K562 (cell line): ENCODE data around the gene CD19. TPM values are rescaled to one million over a fixed set of nuclear protein-coding genes. Genes with fewer than 3 reads are reported as not detected.
A peak's percentile ranks its signal among the peaks of the same experiment; 100 is the strongest.

ENCODE experiments used
- ATAC-seq: fragments of 200-7000 bp; cut with Tn5 transposase; 3 replicates; pipeline ENCODE4 v1.9.1; 2020; ENCODE audit warnings: moderate library complexity
- BruUV-seq: library from RNA; stranded (reverse); fragments of 400-500 nt; replicated peaks from 2 replicates; lab custom pipeline; 2021; lab: Mats Ljungman, UMichigan
- CTCF ChIA-PET: fragments of 300-600 bp; formaldehyde crosslinking; extraction: SDS; loops from one replicate; lab custom pipeline; 2021; ENCODE audit warnings: low intra/inter-chr PET ratio; lab: Yijun Ruan, JAX
- POLR2A ChIA-PET: fragments of 300-600, 350-650 bp; sonication (Branson Sonifier 250); formaldehyde crosslinking; extraction: SDS; loops from one replicate; lab custom pipeline; 2021; ENCODE audit warnings: antibody characterized with exemption, inconsistent platforms; lab: Yijun Ruan, JAX
- DNase-seq, 4 experiments: peaks; one replicate each; pipeline versions ENCODE4 v3.0.0 to v3.0.0-alpha.2; 2011 to 2018; ENCODE audit warnings: low spot score in 3 of 4, mixed read lengths in 3 of 4; ENCODE audit errors: extremely low read depth in 1 of 4
- FAIRE-seq: peaks from 2 replicates; lab custom pipeline; 2011; peaks lifted over from hg19 to GRCh38; lab: Jason Lieb, UNC
- H2AFZ ChIP-seq: 2 replicates; pipeline ENCODE4 v1.6.0; 2011; ENCODE audit warnings: low read depth, low read length, control low read depth, inconsistent platforms
- H3K27ac ChIP-seq: fragments of 200-600 bp; 3 replicates; pipeline ENCODE4 v1.8.0; 2011; ENCODE audit warnings: low read depth, mild to moderate bottlenecking, control low read depth, inconsistent platforms, low read length, moderate library complexity, mixed read lengths; ENCODE audit errors: extremely low read depth
- H3K27me3 ChIP-seq, 2 experiments: fragments of 300-600 bp in 1 of 2; 2 replicates in 1 of 2; 3 replicates in 1 of 2; pipeline versions ENCODE4 v1.6.0 to v1.8.0; 2011; ENCODE audit warnings: inconsistent platforms in 2 of 2, low read length in 2 of 2, mild to moderate bottlenecking in 1 of 2, mixed read lengths in 1 of 2, moderate library complexity in 1 of 2; ENCODE audit not compliant: control insufficient read depth in 2 of 2, insufficient read depth in 2 of 2
- H3K36me3 ChIP-seq: fragments of 300-600 bp; 3 replicates; pipeline ENCODE4 v1.8.0; 2011; ENCODE audit warnings: mild to moderate bottlenecking, low read length, inconsistent platforms; ENCODE audit not compliant: control insufficient read depth, insufficient read depth
- H3K4me1 ChIP-seq, 2 experiments: fragments of 200-600 bp in 1 of 2; replicated peaks in 1 of 2; 2 replicates in 1 of 2; 3 replicates in 1 of 2; pipeline versions ENCODE4 v1.5.1 to v1.8.0; 2011; ENCODE audit warnings: inconsistent platforms in 2 of 2, low read length in 2 of 2, mild to moderate bottlenecking in 1 of 2, mixed read lengths in 1 of 2, moderate library complexity in 1 of 2; ENCODE audit not compliant: control insufficient read depth in 2 of 2, insufficient read depth in 2 of 2
- H3K4me2 ChIP-seq: 2 replicates; pipeline ENCODE4 v1.6.1; 2011; ENCODE audit warnings: low read length, control low read depth, inconsistent platforms, mixed read lengths; ENCODE audit not compliant: insufficient read depth
- H3K4me3 ChIP-seq: fragments of 200-600 bp; sonication (generic), shearing (Covaris generic); 2 replicates; pipeline ENCODE4 v1.5.1; 2016; ENCODE audit warnings: control low read depth, inconsistent platforms
- H3K79me2 ChIP-seq: fragments of 200-600 bp; 3 replicates; pipeline ENCODE4 v1.8.0; 2011; ENCODE audit warnings: low read length, inconsistent platforms; ENCODE audit not compliant: control insufficient read depth, insufficient read depth
- H3K9ac ChIP-seq, 2 experiments: 2 replicates each; pipeline versions ENCODE4 v1.6.0 to v1.6.1; 2011; ENCODE audit warnings: low read depth in 2 of 2, low read length in 2 of 2, control low read depth in 1 of 2, inconsistent platforms in 1 of 2, mild to moderate bottlenecking in 1 of 2, mixed read lengths in 1 of 2; ENCODE audit not compliant: insufficient read depth in 1 of 2
- H3K9me1 ChIP-seq: one replicate; pipeline ENCODE4 v1.6.0; 2011; ENCODE audit warnings: inconsistent platforms, mild to moderate bottlenecking, low read length, moderate library complexity; ENCODE audit not compliant: control insufficient read depth, insufficient read depth
- H3K9me3 ChIP-seq: replicated peaks from 2 replicates; pipeline ENCODE4 v1.5.1; 2011; ENCODE audit warnings: low read depth, low read length, inconsistent platforms; ENCODE audit not compliant: control insufficient read depth, insufficient read depth
- H4K20me1 ChIP-seq: replicated peaks from 2 replicates; pipeline ENCODE4 v1.6.1; 2011; ENCODE audit warnings: low read length, inconsistent platforms, mixed read lengths; ENCODE audit not compliant: control insufficient read depth, insufficient read depth
- BCOR ChIP-seq: fragments of 450-650 bp; IDR thresholded peaks from 2 replicates; pipeline ENCODE4 v1.6.1; 2016
- C11orf30 ChIP-seq: fragments of 450-650 bp; IDR thresholded peaks from 2 replicates; pipeline ENCODE4 v1.6.1; 2016; ENCODE audit warnings: low read depth, mild to moderate bottlenecking
- WHSC1 ChIP-seq: IDR thresholded peaks from one replicate; pipeline ENCODE4 v1.6.1; 2012; ENCODE audit warnings: low read length, control low read depth, inconsistent platforms
- ZBTB8A ChIP-seq: fragments of 450-650 bp; IDR thresholded peaks from 2 replicates; pipeline ENCODE4 v1.6.1; 2018; ENCODE audit warnings: mild to moderate bottlenecking, moderate library complexity; ENCODE audit not compliant: partially characterized antibody
- ZFP36 ChIP-seq: fragments of 150-350 bp; IDR thresholded peaks from 2 replicates; pipeline ENCODE4 v1.6.1; 2018; ENCODE audit warnings: low read length, low read depth; ENCODE audit not compliant: partially characterized antibody
- ZNF212 ChIP-seq: fragments of 450-650 bp; formaldehyde crosslinking; IDR thresholded peaks from 2 replicates; pipeline ENCODE4 v1.4.0; 2020; ENCODE audit warnings: mild to moderate bottlenecking
- ZNF24 ChIP-seq: fragments of 450-650 bp; IDR thresholded peaks from 2 replicates; pipeline ENCODE4 v1.6.1; 2016
- WGBS: fragments of 100-300 bp; shearing (Covaris generic); methylation state at CpG from one replicate; pipeline ENCODE4 v1.1.6; 2016; ENCODE audit warnings: low coverage, mixed read lengths; ENCODE audit not compliant: insufficient coverage; ENCODE audit errors: missing lambda C conversion rate; 5-methylcytosine and 5-hydroxymethylcytosine counted together
- in situ Hi-C: fragments of 300-500 bp; cut with MboI; formaldehyde crosslinking; loops from 4 replicates; pipeline ENCODE4 v1.15.0; 2018; ENCODE audit warnings: inconsistent platforms, mixed read lengths
- intact Hi-C: fragments of 100-400 bp; cut with micrococcal nuclease; formaldehyde crosslinking; loops from 2 replicates; pipeline ENCODE4 v1.14.2; 2022
- polyA plus RNA-seq, 8 experiments: library from polyadenylated mRNA; depleted of rRNA in 4 of 8; stranded (reverse) in 5 of 8; unstranded in 3 of 8; fragments of >200 nt; fragmentation: Nextera tagmentation in 2 of 8; fragmentation: Illumina TruSeq in 1 of 8; extraction: Ambion mirVana in 2 of 8; extraction: Trizol in 1 of 8; gene quantifications; 2 replicates each; pipeline versions ENCODE4 v1.2.1 to v1.2.3, GENCODE V29; 2011 to 2014; ENCODE audit warnings: inconsistent platforms in 1 of 8, missing spikeins in 1 of 8
- total RNA-seq, 7 experiments: library from RNA; depleted of rRNA in 6 of 7; stranded (reverse); fragments of >200 nt in 6 of 7; fragmentation: Illumina TruSeq in 2 of 7; extraction: Trizol in 2 of 7; gene quantifications; 2 replicates each; pipeline versions ENCODE4 v1.2.1 to v1.2.3, GENCODE V29; 2011 to 2021; ENCODE audit warnings: low replicate concordance in 1 of 7
- TF ChIP-seq, protein P1 (sequence below), 2 experiments: IDR thresholded peaks; 2 replicates each; pipeline ENCODE4 v1.6.1; 2011; ENCODE audit warnings: borderline replicate concordance in 1 of 2, control low read depth in 1 of 2, low read depth in 1 of 2, low read length in 1 of 2, mild to moderate bottlenecking in 1 of 2, mixed read lengths in 1 of 2, moderate library complexity in 1 of 2; ENCODE audit not compliant: insufficient read depth in 1 of 2, insufficient read length in 1 of 2, poor library complexity in 1 of 2, severe bottlenecking in 1 of 2; ENCODE audit errors: extremely low read depth in 1 of 2

CD19 gene
- total and polyA plus RNA-seq, 9 of the 15 experiments (the other 6 are each of a cell fraction or from before 2014, with no cell fraction given), result 0.27 to 3.7 (median 2.0) TPM; not detected in 1

DNA sequence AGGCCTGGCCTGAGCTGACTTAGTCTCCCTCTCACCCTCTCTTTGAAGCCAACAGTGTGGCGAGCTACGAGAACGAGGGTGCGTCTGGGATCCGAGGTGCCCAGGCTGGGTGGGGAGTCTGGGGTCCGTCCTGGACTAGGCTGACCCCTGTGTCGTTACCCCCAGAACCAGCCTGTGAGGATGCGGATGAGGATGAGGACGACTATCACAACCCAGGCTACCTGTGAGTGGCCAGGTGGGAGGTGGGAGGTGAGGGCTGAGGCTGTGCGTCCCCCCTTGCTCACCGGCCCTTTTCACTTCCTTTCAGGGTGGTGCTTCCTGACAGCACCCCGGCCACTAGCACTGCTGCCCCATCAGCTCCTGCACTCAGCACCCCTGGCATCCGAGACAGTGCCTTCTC is 54.7 kb downstream of the CD19 start (continued):
- TF ChIP-seq BCOR, result no peak
- TF ChIP-seq WHSC1, result no peak
- TF ChIP-seq C11orf30, result no peak
- TF ChIP-seq, protein P1, sequence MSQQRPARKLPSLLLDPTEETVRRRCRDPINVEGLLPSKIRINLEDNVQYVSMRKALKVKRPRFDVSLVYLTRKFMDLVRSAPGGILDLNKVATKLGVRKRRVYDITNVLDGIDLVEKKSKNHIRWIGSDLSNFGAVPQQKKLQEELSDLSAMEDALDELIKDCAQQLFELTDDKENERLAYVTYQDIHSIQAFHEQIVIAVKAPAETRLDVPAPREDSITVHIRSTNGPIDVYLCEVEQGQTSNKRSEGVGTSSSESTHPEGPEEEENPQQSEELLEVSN (IDR thresholded peaks at IDR 0.05; ENCODE audit: borderline replicate concordance in 1 of 2, extremely low read depth in 1 of 2, insufficient read depth in 1 of 2, insufficient read length in 1 of 2, low read depth in 1 of 2, low read length in 1 of 2, poor library complexity in 1 of 2, severe bottlenecking in 1 of 2), result no peak
- no peak for TF ChIP-seq ZFP36
- no peak for TF ChIP-seq ZNF212 (CRISPR knock-in tag)

DNA sequence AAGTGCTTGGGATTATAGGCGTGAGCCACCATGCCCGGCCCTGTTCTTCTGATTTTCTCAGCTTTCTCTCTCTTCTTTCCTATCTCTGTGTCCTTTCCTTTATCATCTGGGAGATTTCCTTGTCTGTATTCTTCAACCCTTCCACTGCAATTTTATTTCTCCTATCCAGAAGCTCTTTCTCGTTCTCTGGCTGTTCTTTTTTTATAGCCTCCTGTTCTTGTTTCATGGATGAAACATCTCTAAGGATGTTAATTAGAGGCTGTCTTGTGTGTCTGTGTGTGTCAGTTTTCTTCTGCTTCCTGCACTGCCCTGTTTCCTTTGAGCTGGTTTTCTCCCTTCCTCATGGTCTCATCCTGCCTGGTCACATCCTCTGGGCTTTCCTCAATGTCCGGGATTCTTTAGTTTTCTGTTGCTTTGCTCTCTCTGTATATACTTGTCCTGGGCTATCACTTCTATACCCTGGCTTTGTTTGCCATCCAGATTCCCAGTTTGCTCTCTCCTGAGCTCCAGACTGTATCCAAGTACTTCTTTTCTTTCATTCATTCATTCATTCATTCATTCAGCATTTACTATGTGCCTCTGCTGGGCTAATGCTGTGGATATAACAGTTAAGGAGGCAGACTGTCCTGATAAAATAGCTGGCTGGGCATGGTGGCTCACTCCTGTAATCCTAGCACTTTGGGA is 55.5 kb downstream of the CD19 start:
- FAIRE-seq (peak; percentile 26), DNase-seq (no peak), ATAC-seq (no peak)
- peak; percentile 86 for TF ChIP-seq ZNF24
- no peak for TF ChIP-seq ZBTB8A
- no TSS peak for BruUV-seq
- Histone ChIP-seq H3K27ac (no peak overlapping the region), H3K36me3 (peaks cover 20% of the 10 kb centered on the region; the same call in 2 of the 3 replicates), H4K20me1 (no peaks in the 10 kb centered on the region), H2AFZ (no peak overlapping the region), H3K9ac (no peak overlapping the region), H3K9me3 (no peaks in the 10 kb centered on the region), H3K4me3 (no peak overlapping the region), H3K9me1 (peaks cover 3% of the 10 kb centered on the region), H3K4me2 (no peak overlapping the region), H3K79me2 (no peaks in the 10 kb centered on the region), H3K4me1 (peaks cover 0 to 45% of the 10 kb centered on the region in 2 experiments; a peak in 3 of 5 replicates), H3K27me3 (no peaks in the 10 kb centered on the region)
- in situ Hi-C loops, result loop anchor here (10.0 to 25.0 kb wide), 2 partner anchors 97 to 1225 kb away; no protein-coding TSS in a partner anchor
- WGBS, result 86% methylated on average over 4 of the region's 4 CpGs
- POLR2A ChIA-PET, result interaction anchor here (0.6 to 1.6 kb wide), 3 partner anchors 9 to 13 kb away, joined by 3 to 7 read pairs (median 4); partner anchors contain the start of gene SPNS1
- CTCF ChIA-PET, result no interaction called here
- intact Hi-C loops, result no loop called here

Other genes starting within 250 kb of the CD19 start
Only the 7 nearest of the 10 such genes appear.
- 366 and 468 TPM in 2 replicates for gene TUFM, start 85.6 kb upstream of the CD19 start, total RNA-seq (2014; rRNA removed)
- 202 and 249 TPM in 2 replicates for gene TUFM, start 85.6 kb upstream of the CD19 start, total RNA-seq (2014; rRNA removed; fragmentation: Illumina TruSeq; extraction: Trizol)
- 255 and 256 TPM in 2 replicates for gene TUFM, start 85.6 kb upstream of the CD19 start, total RNA-seq (2015; rRNA removed; fragmentation: Illumina TruSeq; extraction: Trizol)
- 410 and 434 TPM in 2 replicates for gene TUFM, start 85.6 kb upstream of the CD19 start, total RNA-seq (2021)
- 174 and 217 TPM in 2 replicates for gene TUFM, start 85.6 kb upstream of the CD19 start, polyA plus RNA-seq (2011; rRNA removed)
- gene TUFM, start 85.6 kb upstream of the CD19 start, polyA plus RNA-seq (2014; fragmentation: Illumina TruSeq; extraction: Trizol), result 354 and 374 TPM in 2 replicates
- gene TUFM, start 85.6 kb upstream of the CD19 start, polyA plus RNA-seq (2014; fragmentation: Nextera tagmentation; extraction: Ambion mirVana), result 10 to 100 TPM; 34.1 to 71.2 TPM
- 275 and 298 TPM in 2 replicates for gene TUFM, start 85.6 kb upstream of the CD19 start, polyA plus RNA-seq (2014; rRNA removed)
- 24.7 and 25.9 TPM in 2 replicates for gene SH2B1, start 68.1 kb upstream of the CD19 start, total RNA-seq (2014; rRNA removed)
- 4.2 and 9.5 TPM in 2 replicates for gene SH2B1, start 68.1 kb upstream of the CD19 start, total RNA-seq (2014; rRNA removed; fragmentation: Illumina TruSeq; extraction: Trizol)
- 15.3 and 16.8 TPM in 2 replicates for gene SH2B1, start 68.1 kb upstream of the CD19 start, total RNA-seq (2015; rRNA removed; fragmentation: Illumina TruSeq; extraction: Trizol)
- 52.5 and 58.2 TPM in 2 replicates for gene SH2B1, start 68.1 kb upstream of the CD19 start, total RNA-seq (2021)
- 12.3 and 23.7 TPM in 2 replicates for gene SH2B1, start 68.1 kb upstream of the CD19 start, polyA plus RNA-seq (2011; rRNA removed)
- 39.4 and 43.6 TPM in 2 replicates for gene SH2B1, start 68.1 kb upstream of the CD19 start, polyA plus RNA-seq (2014; fragmentation: Illumina TruSeq; extraction: Trizol)
- under 1 TPM; 0.18 to 0.53 TPM for gene SH2B1, start 68.1 kb upstream of the CD19 start, polyA plus RNA-seq (2014; fragmentation: Nextera tagmentation; extraction: Ambion mirVana)
- 41.7 and 42.5 TPM in 2 replicates for gene SH2B1, start 68.1 kb upstream of the CD19 start, polyA plus RNA-seq (2014; rRNA removed)
- 0.41 and 0.65 TPM in 2 replicates for gene ATP2A1, start 53.5 kb upstream of the CD19 start, total RNA-seq (2014; rRNA removed)
- 0.64 and 0.65 TPM in 2 replicates for gene ATP2A1, start 53.5 kb upstream of the CD19 start, total RNA-seq (2014; rRNA removed; fragmentation: Illumina TruSeq; extraction: Trizol)
- 0.65 and 1.9 TPM in 2 replicates for gene ATP2A1, start 53.5 kb upstream of the CD19 start, total RNA-seq (2015; rRNA removed; fragmentation: Illumina TruSeq; extraction: Trizol)
- gene ATP2A1, start 53.5 kb upstream of the CD19 start, total RNA-seq (2021), result 2.3 and 2.6 TPM in 2 replicates
- 1.2 and 3.1 TPM in 2 replicates for gene ATP2A1, start 53.5 kb upstream of the CD19 start, polyA plus RNA-seq (2011; rRNA removed)
- 1.8 TPM in 2 replicates for gene ATP2A1, start 53.5 kb upstream of the CD19 start, polyA plus RNA-seq (2014; fragmentation: Illumina TruSeq; extraction: Trizol)
- under 1 TPM; 0.25 to 0.58 TPM for gene ATP2A1, start 53.5 kb upstream of the CD19 start, polyA plus RNA-seq (2014; fragmentation: Nextera tagmentation; extraction: Ambion mirVana)
- gene ATP2A1, start 53.5 kb upstream of the CD19 start, polyA plus RNA-seq (2014; rRNA removed), result 1.4 and 1.8 TPM in 2 replicates
- gene RABEP2, start 6.7 kb upstream of the CD19 start, total RNA-seq (2014; rRNA removed), result 13.4 and 14.4 TPM in 2 replicates
- 1.3 and 2.4 TPM in 2 replicates for gene RABEP2, start 6.7 kb upstream of the CD19 start, total RNA-seq (2014; rRNA removed; fragmentation: Illumina TruSeq; extraction: Trizol)
- gene RABEP2, start 6.7 kb upstream of the CD19 start, total RNA-seq (2015; rRNA removed; fragmentation: Illumina TruSeq; extraction: Trizol), result 10.1 and 11.0 TPM in 2 replicates
- 7.9 and 10.6 TPM in 2 replicates for gene RABEP2, start 6.7 kb upstream of the CD19 start, total RNA-seq (2021)
- 3.5 and 4.9 TPM in 2 replicates for gene RABEP2, start 6.7 kb upstream of the CD19 start, polyA plus RNA-seq (2011; rRNA removed)
- 1.6 and 4.5 TPM in 2 replicates for gene RABEP2, start 6.7 kb upstream of the CD19 start, polyA plus RNA-seq (2014; fragmentation: Illumina TruSeq; extraction: Trizol)
- under 1 TPM; 0.15 to 0.20 TPM for gene RABEP2, start 6.7 kb upstream of the CD19 start, polyA plus RNA-seq (2014; fragmentation: Nextera tagmentation; extraction: Ambion mirVana)
- gene RABEP2, start 6.7 kb upstream of the CD19 start, polyA plus RNA-seq (2014; rRNA removed), result 10.3 and 16.6 TPM in 2 replicates
- 45.5 and 67.2 TPM in 2 replicates for gene NFATC2IP, start 19.0 kb downstream of the CD19 start, total RNA-seq (2014; rRNA removed)
- 45.9 and 46.9 TPM in 2 replicates for gene NFATC2IP, start 19.0 kb downstream of the CD19 start, total RNA-seq (2014; rRNA removed; fragmentation: Illumina TruSeq; extraction: Trizol)
- gene NFATC2IP, start 19.0 kb downstream of the CD19 start, total RNA-seq (2015; rRNA removed; fragmentation: Illumina TruSeq; extraction: Trizol), result 40.6 and 41.5 TPM in 2 replicates
- gene NFATC2IP, start 19.0 kb downstream of the CD19 start, total RNA-seq (2021), result 49.2 and 54.3 TPM in 2 replicates
- 100 and 106 TPM in 2 replicates for gene NFATC2IP, start 19.0 kb downstream of the CD19 start, polyA plus RNA-seq (2011; rRNA removed)
- 55.1 and 62.0 TPM in 2 replicates for gene NFATC2IP, start 19.0 kb downstream of the CD19 start, polyA plus RNA-seq (2014; fragmentation: Illumina TruSeq; extraction: Trizol)
- 10 to 100 TPM; 15.6 to 16.1 TPM for gene NFATC2IP, start 19.0 kb downstream of the CD19 start, polyA plus RNA-seq (2014; fragmentation: Nextera tagmentation; extraction: Ambion mirVana)
- 73.7 and 80.9 TPM in 2 replicates for gene NFATC2IP, start 19.0 kb downstream of the CD19 start, polyA plus RNA-seq (2014; rRNA removed)
- 37.8 and 48.4 TPM in 2 replicates for gene SPNS1, start 42.8 kb downstream of the CD19 start, total RNA-seq (2014; rRNA removed)
- 6.2 and 9.0 TPM in 2 replicates for gene SPNS1, start 42.8 kb downstream of the CD19 start, total RNA-seq (2014; rRNA removed; fragmentation: Illumina TruSeq; extraction: Trizol)
- gene SPNS1, start 42.8 kb downstream of the CD19 start, total RNA-seq (2015; rRNA removed; fragmentation: Illumina TruSeq; extraction: Trizol), result 13.7 and 16.3 TPM in 2 replicates
- 64.9 and 69.8 TPM in 2 replicates for gene SPNS1, start 42.8 kb downstream of the CD19 start, total RNA-seq (2021)
- gene SPNS1, start 42.8 kb downstream of the CD19 start, polyA plus RNA-seq (2011; rRNA removed), result 12.3 and 20.6 TPM in 2 replicates
- 22.2 and 38.7 TPM in 2 replicates for gene SPNS1, start 42.8 kb downstream of the CD19 start, polyA plus RNA-seq (2014; fragmentation: Illumina TruSeq; extraction: Trizol)
- 1 to 10 TPM in 1 of 2 experiments, under 1 TPM in 1; 0.58 to 2.9 TPM for gene SPNS1, start 42.8 kb downstream of the CD19 start, polyA plus RNA-seq (2014; fragmentation: Nextera tagmentation; extraction: Ambion mirVana)
- gene SPNS1, start 42.8 kb downstream of the CD19 start, polyA plus RNA-seq (2014; rRNA removed), result 37.8 and 40.6 TPM in 2 replicates
- gene LAT, start 53.1 kb downstream of the CD19 start, total RNA-seq (2014; rRNA removed), result 0.95 and 2.1 TPM in 2 replicates
- gene LAT, start 53.1 kb downstream of the CD19 start, total RNA-seq (2014; rRNA removed; fragmentation: Illumina TruSeq; extraction: Trizol), result 0.22 and 0.40 TPM in 2 replicates
- 2.0 and 2.3 TPM in 2 replicates for gene LAT, start 53.1 kb downstream of the CD19 start, total RNA-seq (2015; rRNA removed; fragmentation: Illumina TruSeq; extraction: Trizol)
- gene LAT, start 53.1 kb downstream of the CD19 start, total RNA-seq (2021), result 2.9 and 4.2 TPM in 2 replicates
- gene LAT, start 53.1 kb downstream of the CD19 start, polyA plus RNA-seq (2011; rRNA removed), result 1.9 and 2.0 TPM in 2 replicates
- 1.3 and 1.7 TPM in 2 replicates for gene LAT, start 53.1 kb downstream of the CD19 start, polyA plus RNA-seq (2014; fragmentation: Illumina TruSeq; extraction: Trizol)
- gene LAT, start 53.1 kb downstream of the CD19 start, polyA plus RNA-seq (2014; fragmentation: Nextera tagmentation; extraction: Ambion mirVana), result under 1 TPM; 0.59 to 0.63 TPM
- 1.6 and 3.2 TPM in 2 replicates for gene LAT, start 53.1 kb downstream of the CD19 start, polyA plus RNA-seq (2014; rRNA removed)